Measurements from ENCODE around the gene MED27. TPM values are rescaled to one million over a fixed set of nuclear protein-coding genes. Genes with fewer than 3 reads are reported as not detected.

The MED27 gene
- total and polyA plus RNA-seq, 2 experiments from 2014 or later: 18.3 to 69.2 TPM

- H3K27me3 ChIP-seq: no peaks in the 10 kb centered on the region
- H3K4me1 ChIP-seq (ENCODE audit: low read depth): peaks cover 17% of the 10 kb centered on the region
- no peaks in the 10 kb centered on the region for H3K36me3 ChIP-seq
- no peak for TF ChIP-seq CTCF (IDR thresholded peaks at IDR 0.05; ENCODE audit: low read depth, low read length)
- H3K9me3 ChIP-seq (ENCODE audit: low read depth): no peaks in the 10 kb centered on the region
- DNase-seq (ENCODE audit: low read depth in 1 of 2, low spot score in 1 of 2): peak in 1 of 2 donors; percentile 45
- H3K27ac ChIP-seq: no peak overlapping the region
- no peak overlapping the region for H3K4me3 ChIP-seq
Observed at GRCh38 chr9:132027752-132028663, 51.7 kb downstream of the MED27 start.

- peak in 1 of 2 donors; percentile 33 for DNase-seq (ENCODE audit: low read depth in 1 of 2, low spot score in 1 of 2)
- TF ChIP-seq CTCF (IDR thresholded peaks at IDR 0.05; ENCODE audit: low read depth, low read length): no peak
- Histone ChIP-seq H3K4me3 (no peak overlapping the region), H3K4me1 (ENCODE audit: low read depth) (peaks cover 10% of the 10 kb centered on the region), H3K27ac (no peak overlapping the region), H3K36me3 (no peaks in the 10 kb centered on the region), H3K9me3 (ENCODE audit: low read depth) (no peaks in the 10 kb centered on the region), H3K27me3 (no peaks in the 10 kb centered on the region)
Observed at GRCh38 chr9:132026932-132027585, 52.6 kb downstream of the MED27 start.

- Histone ChIP-seq H3K9me3 (ENCODE audit: low read depth) (no peaks in the 10 kb centered on the region), H3K27ac (no peak overlapping the region), H3K4me1 (ENCODE audit: low read depth) (peaks cover 3% of the 10 kb centered on the region), H3K27me3 (no peaks in the 10 kb centered on the region), H3K36me3 (no peaks in the 10 kb centered on the region), H3K4me3 (no peak overlapping the region)
- TF ChIP-seq CTCF (IDR thresholded peaks at IDR 0.05; ENCODE audit: low read depth, low read length): no peak
- DNase-seq (ENCODE audit: low read depth in 1 of 2, low spot score in 1 of 2): no peak
Observed at GRCh38 chr9:132025766-132026165, 53.9 kb downstream of the MED27 start.

GRCh38 chr9:132024589-132024988, 55.1 kb downstream of the MED27 start:
- no peak for DNase-seq (ENCODE audit: low read depth in 1 of 2, low spot score in 1 of 2)
- Histone ChIP-seq H3K36me3 (no peaks in the 10 kb centered on the region), H3K27ac (no peak overlapping the region), H3K4me1 (ENCODE audit: low read depth) (peaks cover 3% of the 10 kb centered on the region), H3K9me3 (ENCODE audit: low read depth) (no peaks in the 10 kb centered on the region), H3K4me3 (no peak overlapping the region), H3K27me3 (no peaks in the 10 kb centered on the region)
- TF ChIP-seq CTCF (IDR thresholded peaks at IDR 0.05; ENCODE audit: low read depth, low read length): no peak

- no peaks in the 10 kb centered on the region for H3K36me3 ChIP-seq
- H3K27ac ChIP-seq: no peak overlapping the region
- H3K9me3 ChIP-seq (ENCODE audit: low read depth): no peaks in the 10 kb centered on the region
- no peak for DNase-seq (ENCODE audit: low read depth in 1 of 2, low spot score in 1 of 2)
- no peak for TF ChIP-seq CTCF (IDR thresholded peaks at IDR 0.05; ENCODE audit: low read depth, low read length)
- H3K27me3 ChIP-seq: no peaks in the 10 kb centered on the region
- no peak overlapping the region for H3K4me3 ChIP-seq
- H3K4me1 ChIP-seq (ENCODE audit: low read depth): peaks cover 3% of the 10 kb centered on the region
Observed at GRCh38 chr9:132023419-132024180, 56.1 kb downstream of the MED27 start.

All from cardiac muscle cell (in vitro differentiated cells and primary cell).